Measurements from ENCODE around the gene EPRS1.
"Not testable (repeated sequence)": the region's sequence is repeated elsewhere in the genome, so short reads cannot be mapped to it uniquely, and the experiment has no call there.

The EPRS1 gene

GRCh38 chr1:220038640-220039039 is 7.7 kb downstream of the EPRS1 start:
- DNase-seq (ENCODE audit: low spot score) = no peak

GRCh38 chr1:220037810-220038209 is 8.5 kb downstream of the EPRS1 start:
- not testable (repeated sequence) for DNase-seq (ENCODE audit: low spot score)

- DNase-seq (ENCODE audit: low spot score) = no peak
Measured at GRCh38 chr1:220032911-220033310, 13.4 kb downstream of the EPRS1 start.

- DNase-seq (ENCODE audit: low spot score) = no peak
Measured at GRCh38 chr1:220031287-220031686, 15.0 kb downstream of the EPRS1 start.

GRCh38 chr1:220028346-220028895 is 17.9 kb downstream of the EPRS1 start:
- DNase-seq (ENCODE audit: low spot score) = no peak

- DNase-seq (ENCODE audit: low spot score) = no peak
Measured at GRCh38 chr1:220019071-220019470, 27.2 kb downstream of the EPRS1 start.

- DNase-seq (ENCODE audit: low spot score) = no peak
Measured at GRCh38 chr1:220013497-220013896, 32.8 kb downstream of the EPRS1 start.

- DNase-seq (ENCODE audit: low spot score) = peak; percentile 23
Measured at GRCh38 chr1:220012259-220012658, 34.0 kb downstream of the EPRS1 start.

GRCh38 chr1:220011620-220012019 is 34.7 kb downstream of the EPRS1 start:
- DNase-seq (ENCODE audit: low spot score) = no peak

GRCh38 chr1:220007438-220007837 is 38.9 kb downstream of the EPRS1 start:
- no peak for DNase-seq (ENCODE audit: low spot score)

GRCh38 chr1:220005489-220005888 is 40.8 kb downstream of the EPRS1 start:
- no peak for DNase-seq (ENCODE audit: low spot score)

- no peak for DNase-seq (ENCODE audit: low spot score)
Measured at GRCh38 chr1:220003610-220004299, 42.5 kb downstream of the EPRS1 start.

GRCh38 chr1:220003015-220003414 is 43.3 kb downstream of the EPRS1 start:
- DNase-seq (ENCODE audit: low spot score) = no peak

- no peak for DNase-seq (ENCODE audit: low spot score)
Measured at GRCh38 chr1:220001095-220001501, 45.2 kb downstream of the EPRS1 start.

GRCh38 chr1:219999821-220000220 is 46.5 kb downstream of the EPRS1 start:
- no peak for DNase-seq (ENCODE audit: low spot score)

Data from AG08395 (cell line).